Ishikawa (cell line): ENCODE measurements around the gene RAI1.

Source experiments
- CEBPB ChIP-seq: IDR thresholded peaks from 2 replicates; pipeline ENCODE4 v1.6.1; 2012
- CREB1 ChIP-seq: IDR thresholded peaks from 2 replicates; pipeline ENCODE4 v1.6.1; 2012; ENCODE audit warnings: low read depth
- MAX ChIP-seq: IDR thresholded peaks from 2 replicates; pipeline ENCODE4 v1.6.1; 2012
- NFIC ChIP-seq: IDR thresholded peaks from 2 replicates; pipeline ENCODE4 v1.6.1; 2012
- RAD21 ChIP-seq: IDR thresholded peaks from 2 replicates; pipeline ENCODE4 v1.6.1; 2012; ENCODE audit warnings: low read depth
- REST ChIP-seq: IDR thresholded peaks from 2 replicates; pipeline ENCODE4 v1.6.1; 2012; ENCODE audit warnings: low read depth, mild to moderate bottlenecking
- TEAD4 ChIP-seq: IDR thresholded peaks from 2 replicates; pipeline ENCODE4 v1.6.1; 2012
- YY1 ChIP-seq: IDR thresholded peaks from 2 replicates; pipeline ENCODE4 v1.6.1; 2012; ENCODE audit warnings: low read depth
- ZBTB7A ChIP-seq: IDR thresholded peaks from 2 replicates; pipeline ENCODE4 v1.6.1; 2012; ENCODE audit warnings: low read depth

- TF ChIP-seq CREB1 (no peak), RAD21 (no peak), NFIC (no peak), CEBPB (no peak), MAX (0 out of 2 replicates have a peak, but pooled peaks have one; percentile 25), TEAD4 (no peak; the same call in 1 of the 2 replicates), ZBTB7A (peak; percentile 70), REST (no peak), YY1 (no peak; the same call in 1 of the 2 replicates)
Observed at GRCh38 chr17:17783116-17783824, 102.0 kb downstream of the RAI1 start.
